Measurements from ENCODE around the gene PTGER4. TPM values are rescaled to one million over a fixed set of nuclear protein-coding genes. Genes with fewer than 3 reads are reported as not detected.

Gene PTGER4
- total and polyA plus RNA-seq, 2 of the 8 experiments (the other 6 are each of a cell fraction or from before 2014, with no cell fraction given) = 0.76 to 1.2 TPM

Small RNAs within 50 kb of the gene (small RNA-seq; reads per million reads assigned to genes)
- gene RF00092 (ENCODE audit: insufficient read depth) = not detected

Other genes starting within 250 kb of the PTGER4 start
- 12.0 and 12.6 TPM in 2 replicates for gene TTC33, start 76.0 kb downstream of the PTGER4 start, total RNA-seq (2021; fragmentation: NEBNext Ultra II Directional; extraction: Animal tissue kit (Norgen Biotek cat#: 25700))
- 0.55 and 1.2 TPM in 2 replicates for gene TTC33, start 76.0 kb downstream of the PTGER4 start, polyA plus RNA-seq (2011; rRNA removed)
- 30.3 and 33.1 TPM in 2 replicates for gene PRKAA1, start 118.5 kb downstream of the PTGER4 start, total RNA-seq (2021; fragmentation: NEBNext Ultra II Directional; extraction: Animal tissue kit (Norgen Biotek cat#: 25700))
- 9.2 and 10.4 TPM in 2 replicates for gene PRKAA1, start 118.5 kb downstream of the PTGER4 start, polyA plus RNA-seq (2011; rRNA removed)
- gene RPL37, start 155.3 kb downstream of the PTGER4 start, total RNA-seq (2021; fragmentation: NEBNext Ultra II Directional; extraction: Animal tissue kit (Norgen Biotek cat#: 25700)) = 1,534 and 1,595 TPM in 2 replicates
- 351 and 467 TPM in 2 replicates for gene RPL37, start 155.3 kb downstream of the PTGER4 start, polyA plus RNA-seq (2011; rRNA removed)
- gene CARD6, start 161.5 kb downstream of the PTGER4 start, total RNA-seq (2021; fragmentation: NEBNext Ultra II Directional; extraction: Animal tissue kit (Norgen Biotek cat#: 25700)) = 0.33 and 0.50 TPM in 2 replicates
- 0.19 and 0.41 TPM in 2 replicates for gene CARD6, start 161.5 kb downstream of the PTGER4 start, polyA plus RNA-seq (2011; rRNA removed)
- gene C7, start 229.6 kb downstream of the PTGER4 start, total RNA-seq (2021; fragmentation: NEBNext Ultra II Directional; extraction: Animal tissue kit (Norgen Biotek cat#: 25700)) = not detected in 2 replicates
- 0.08 and 0.24 TPM in 2 replicates for gene C7, start 229.6 kb downstream of the PTGER4 start, polyA plus RNA-seq (2011; rRNA removed)